DLD1 (cell line): ENCODE data around the gene TSPAN32.

ENCODE experiments used
- in situ Hi-C: cut with HindIII; loops from 2 replicates; pipeline ENCODE4 v1.10.0; 2017; ENCODE audit warnings: low sequenced_read_pairs

The TSPAN32 gene

DNA sequence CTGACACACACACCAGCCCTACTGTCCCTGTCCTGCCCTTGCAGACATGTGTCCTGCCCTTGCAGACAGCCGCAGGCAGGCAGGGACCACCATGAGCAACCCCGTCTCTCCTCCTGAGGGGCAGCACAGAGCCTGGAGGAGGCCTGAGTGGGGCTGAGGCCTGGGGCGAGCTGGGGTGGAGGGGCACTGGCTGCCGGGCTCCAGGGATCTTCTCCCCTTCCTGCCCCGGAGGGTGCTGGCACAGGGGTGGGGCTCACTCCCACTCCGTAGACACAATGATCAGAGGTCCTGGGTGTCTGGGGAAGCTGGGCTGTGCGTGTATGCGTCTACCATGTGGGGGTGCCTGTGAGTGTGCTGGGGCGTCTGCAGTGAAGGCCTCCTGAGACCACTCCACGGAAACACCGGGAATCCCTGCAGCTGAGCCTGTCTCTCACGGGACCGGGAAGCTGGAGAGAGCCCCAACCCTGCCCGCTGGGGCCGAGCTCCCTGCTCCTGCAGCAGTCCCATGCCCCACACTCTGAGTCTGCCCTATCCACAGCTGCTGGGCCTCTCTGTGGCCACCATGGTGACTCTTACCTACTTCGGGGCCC, 588 bp downstream of the TSPAN32 start:
- in situ Hi-C loops = no loop called here

GRCh38 chr11:2302896-2303626, 1.2 kb downstream of the TSPAN32 start:
- in situ Hi-C loops = no loop called here

DNA sequence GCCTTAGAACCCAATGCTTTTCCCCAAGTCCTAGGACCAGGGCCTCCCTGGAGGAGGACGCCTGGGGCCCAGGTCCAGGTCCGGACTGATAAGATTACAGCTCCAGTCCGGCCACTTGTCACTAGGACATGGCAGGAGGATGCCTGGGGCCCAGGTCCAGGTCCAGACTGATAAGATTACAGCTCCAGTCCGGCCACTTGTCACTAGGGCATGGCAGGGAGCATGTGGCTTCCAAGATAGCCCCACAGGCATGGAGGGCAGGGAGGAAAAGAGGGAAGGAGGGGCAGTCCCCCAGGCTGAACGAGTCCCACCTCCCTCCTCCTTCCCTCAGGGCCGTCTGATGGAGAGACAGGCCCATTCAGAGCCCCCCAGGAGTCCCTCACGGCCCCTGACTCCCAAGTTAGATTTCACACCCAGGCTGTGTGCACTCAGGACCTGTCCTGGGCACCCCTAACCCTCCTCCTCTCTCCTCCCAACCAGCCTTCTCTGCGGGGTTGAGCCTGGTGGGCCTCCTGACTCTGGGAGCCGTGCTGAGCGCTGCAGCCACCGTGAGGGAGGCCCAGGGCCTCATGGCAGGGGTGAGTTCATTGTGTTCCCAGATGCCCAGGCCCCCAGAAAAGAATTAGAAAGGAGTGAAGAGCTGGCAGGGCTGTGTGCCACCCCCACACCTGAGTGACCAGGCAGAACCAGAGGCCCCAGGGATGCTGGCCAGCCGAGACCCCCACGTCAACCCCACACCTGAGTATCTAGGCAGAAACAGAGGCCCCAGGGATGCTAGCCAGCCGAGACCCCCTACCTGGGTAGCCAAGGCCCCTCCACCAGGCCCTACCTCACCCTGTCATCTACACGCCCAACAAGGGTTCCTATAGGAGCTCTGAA, 2.1 kb downstream of the TSPAN32 start:
- in situ Hi-C loops = no loop called here

DNA sequence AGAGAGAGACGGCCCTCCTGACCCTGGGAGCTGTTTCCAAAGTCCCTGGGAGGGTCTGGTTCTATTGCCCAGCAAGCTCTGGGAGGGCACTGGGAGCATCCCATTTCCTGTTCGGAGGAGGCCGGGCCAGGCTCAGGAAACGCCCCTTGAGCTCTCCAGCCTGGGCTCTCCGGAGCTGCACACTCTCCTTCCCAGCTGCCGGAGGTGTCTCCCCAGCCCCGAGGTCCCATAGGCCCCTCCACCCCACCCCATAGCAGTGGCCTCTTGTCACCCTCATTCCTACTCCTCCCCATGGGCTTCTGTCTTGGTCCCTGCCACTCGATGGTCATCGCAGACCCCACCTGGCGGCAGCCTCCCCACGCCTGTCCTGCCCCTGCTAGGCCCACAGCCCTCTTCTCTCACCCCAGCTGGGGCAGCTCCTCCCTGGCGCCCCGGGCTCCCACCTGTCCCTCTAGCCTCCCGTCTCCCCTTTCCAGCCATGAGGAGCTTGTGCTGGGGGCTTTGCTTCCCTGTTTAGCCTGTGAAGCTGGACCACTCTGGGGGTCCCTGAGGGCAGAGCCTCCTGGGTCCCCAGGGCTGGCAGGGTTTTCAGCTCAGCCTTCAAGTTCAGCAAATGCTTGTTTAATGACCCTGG, 2.8 kb downstream of the TSPAN32 start:
- in situ Hi-C loops = no loop called here

DNA sequence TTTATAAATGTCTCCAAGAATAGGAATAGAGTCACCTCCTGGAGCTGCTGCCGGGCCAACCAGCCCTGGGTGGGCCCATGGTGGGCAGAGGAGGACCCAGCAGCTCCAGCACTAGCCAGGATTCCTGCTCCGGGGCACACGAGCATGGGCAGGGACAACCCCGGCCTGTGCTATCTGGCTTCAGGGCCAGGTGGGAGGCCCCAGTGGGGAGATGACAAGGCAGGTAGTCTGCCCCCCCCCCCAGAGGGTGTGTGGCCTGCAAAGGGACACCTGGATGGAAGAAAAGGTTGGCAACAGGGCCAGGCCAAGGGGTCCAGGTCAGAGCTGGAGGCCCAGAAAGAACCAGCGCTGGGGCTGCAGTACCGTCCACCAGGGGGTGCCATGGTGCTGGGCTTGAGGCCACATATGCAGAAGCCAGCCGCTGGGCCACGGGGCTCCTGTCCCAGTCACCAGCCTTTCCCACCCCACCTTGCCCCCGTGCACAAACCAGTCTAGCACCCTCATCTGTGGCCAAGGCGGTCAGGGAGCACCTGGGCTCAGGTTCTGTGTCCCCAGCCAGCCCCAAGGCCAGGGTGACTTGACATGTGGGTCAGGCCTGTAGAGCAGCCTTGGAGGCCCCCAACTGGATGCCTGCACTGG, 3.4 kb downstream of the TSPAN32 start:
- in situ Hi-C loops = no loop called here

- in situ Hi-C loops = no loop called here
Observed at GRCh38 chr11:2305788-2306451, 4.1 kb downstream of the TSPAN32 start.

DNA sequence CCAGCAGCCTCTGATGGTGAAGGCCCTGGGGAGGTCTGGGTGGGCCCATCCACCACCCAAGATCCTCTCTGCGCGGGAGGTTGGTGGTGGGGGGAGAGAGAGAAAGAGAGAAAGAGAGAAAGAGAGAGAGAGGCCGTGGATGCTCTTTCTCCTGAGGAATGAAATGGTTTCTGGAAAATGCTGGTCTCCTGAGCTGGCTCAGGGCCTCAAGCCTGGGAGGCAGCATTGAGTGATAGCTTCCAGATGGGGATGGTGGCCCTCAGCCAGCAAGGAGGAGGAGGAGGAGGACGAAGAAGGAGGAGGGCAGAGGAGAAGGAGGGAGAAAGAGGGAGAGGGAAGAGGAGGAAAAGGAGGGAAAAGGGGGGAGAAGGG, 4.6 kb downstream of the TSPAN32 start:
- in situ Hi-C loops = no loop called here

DNA sequence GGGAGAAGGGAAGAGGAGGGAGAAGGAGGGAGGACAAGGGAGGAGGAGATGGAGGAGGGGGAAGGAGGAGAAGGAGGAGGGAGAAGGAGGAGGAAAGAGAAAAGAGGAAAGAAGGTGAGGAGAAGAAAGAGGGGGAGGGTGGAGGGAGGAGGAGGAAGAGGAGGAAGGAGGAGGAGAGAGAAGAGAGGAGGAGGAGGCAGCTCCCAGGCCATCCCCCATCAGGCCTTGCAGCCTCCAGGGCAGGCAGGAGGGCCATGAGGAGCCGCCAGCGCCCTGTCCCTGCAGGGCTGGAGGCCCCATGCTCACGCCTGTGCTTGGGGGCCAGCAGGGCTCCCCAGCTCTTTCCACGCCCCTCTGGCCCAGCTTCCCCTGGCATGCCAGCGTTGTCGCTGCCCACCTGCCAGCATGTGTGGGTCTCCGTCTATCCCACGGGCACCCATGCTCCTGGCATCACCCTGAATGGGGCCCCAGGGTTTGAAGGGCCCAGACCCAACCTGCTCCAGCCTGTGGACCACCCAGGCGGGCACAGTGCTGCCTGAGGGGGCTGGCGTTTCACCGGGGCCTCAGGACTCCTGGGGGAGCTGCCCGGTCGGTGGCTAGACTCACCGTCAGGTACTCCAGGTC, 5.2 kb downstream of the TSPAN32 start:
- in situ Hi-C loops = no loop called here

DNA sequence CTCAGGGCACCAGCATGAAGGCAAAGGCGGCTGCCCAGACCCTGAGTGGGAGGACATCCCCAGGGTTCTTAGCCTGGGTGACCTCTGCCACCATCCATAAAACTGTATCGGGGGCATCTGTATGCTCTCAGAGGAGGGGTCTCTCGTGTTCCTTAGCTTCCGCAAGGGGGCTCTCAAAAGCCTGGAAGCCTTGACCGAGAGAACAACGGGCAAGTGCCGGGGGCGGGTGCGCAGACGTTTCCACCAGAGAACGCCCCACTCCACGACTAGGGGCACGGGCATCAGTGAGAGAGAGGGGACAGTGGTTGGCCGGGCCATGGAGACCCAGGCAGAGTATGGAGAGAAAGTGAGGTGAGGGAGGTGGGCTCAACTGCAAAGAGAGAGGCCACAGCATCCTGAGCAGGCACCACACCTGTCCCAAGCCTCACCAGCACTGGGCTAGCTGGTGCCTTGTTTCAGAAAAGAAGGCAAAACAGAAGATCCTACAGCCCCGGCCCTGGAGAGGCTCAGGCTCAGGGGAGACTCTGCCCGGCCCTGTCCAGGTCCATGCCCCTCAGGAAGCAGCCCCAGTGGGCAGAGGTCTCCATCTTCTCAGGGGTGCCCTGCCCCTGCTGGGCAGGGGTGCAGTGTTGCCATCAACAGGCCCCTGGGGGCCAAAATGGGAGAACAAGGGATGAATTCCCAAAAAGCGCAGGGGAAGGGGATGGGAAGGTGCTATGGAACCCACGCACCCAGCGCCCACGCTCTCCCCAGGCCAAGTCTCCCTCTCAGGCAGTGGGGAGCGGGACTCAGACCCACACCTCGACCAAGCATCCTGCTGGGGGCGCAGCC, 5.9 kb downstream of the TSPAN32 start:
- in situ Hi-C loops = no loop called here

GRCh38 chr11:2308713-2309112, 6.9 kb downstream of the TSPAN32 start:
- in situ Hi-C loops = no loop called here

DNA sequence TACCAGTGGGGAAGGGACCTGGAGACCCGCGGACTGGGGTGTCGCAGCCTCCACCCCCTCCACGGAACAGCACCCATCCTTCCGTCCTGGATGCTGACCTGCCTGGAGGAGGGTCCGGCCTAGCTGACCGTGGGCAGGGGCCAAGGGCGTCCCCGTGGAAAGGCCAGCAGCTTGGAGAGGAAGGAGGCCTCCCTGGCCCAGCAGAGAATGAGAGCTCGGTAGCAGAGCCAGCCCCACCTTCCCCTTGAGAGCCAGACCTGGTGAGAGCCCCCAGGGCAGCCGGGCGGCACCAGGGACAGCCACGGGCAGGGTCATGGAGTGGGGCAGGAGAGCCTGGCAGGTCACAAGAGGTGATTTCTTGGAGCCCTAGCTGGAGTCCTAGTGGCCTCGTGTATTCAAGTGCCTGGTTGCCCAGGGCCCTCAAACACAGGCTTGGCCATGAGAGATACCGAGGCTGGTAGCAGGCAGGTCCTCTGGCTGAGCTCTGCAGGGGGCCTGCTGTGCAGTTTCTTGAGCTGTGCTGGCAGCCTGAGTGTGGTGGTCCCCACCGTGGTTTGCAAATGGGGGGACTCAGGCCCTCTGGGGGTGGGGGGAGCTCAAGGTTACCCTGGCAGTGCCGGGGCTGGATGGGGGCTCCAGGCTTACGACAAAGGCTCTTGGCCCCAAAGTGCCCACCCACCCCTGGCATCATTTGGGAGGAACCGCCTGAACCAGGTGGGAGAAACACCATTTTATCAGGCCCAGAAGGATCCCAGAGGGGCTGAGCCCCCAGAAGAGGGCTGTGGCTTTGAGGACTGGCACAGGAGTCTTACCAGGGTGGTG, 7.6 kb downstream of the TSPAN32 start:
- in situ Hi-C loops = no loop called here

GRCh38 chr11:2310073-2310785, 8.4 kb downstream of the TSPAN32 start:
- in situ Hi-C loops = no loop called here

GRCh38 chr11:2310786-2311352, 9.1 kb downstream of the TSPAN32 start:
- in situ Hi-C loops = no loop called here

DNA sequence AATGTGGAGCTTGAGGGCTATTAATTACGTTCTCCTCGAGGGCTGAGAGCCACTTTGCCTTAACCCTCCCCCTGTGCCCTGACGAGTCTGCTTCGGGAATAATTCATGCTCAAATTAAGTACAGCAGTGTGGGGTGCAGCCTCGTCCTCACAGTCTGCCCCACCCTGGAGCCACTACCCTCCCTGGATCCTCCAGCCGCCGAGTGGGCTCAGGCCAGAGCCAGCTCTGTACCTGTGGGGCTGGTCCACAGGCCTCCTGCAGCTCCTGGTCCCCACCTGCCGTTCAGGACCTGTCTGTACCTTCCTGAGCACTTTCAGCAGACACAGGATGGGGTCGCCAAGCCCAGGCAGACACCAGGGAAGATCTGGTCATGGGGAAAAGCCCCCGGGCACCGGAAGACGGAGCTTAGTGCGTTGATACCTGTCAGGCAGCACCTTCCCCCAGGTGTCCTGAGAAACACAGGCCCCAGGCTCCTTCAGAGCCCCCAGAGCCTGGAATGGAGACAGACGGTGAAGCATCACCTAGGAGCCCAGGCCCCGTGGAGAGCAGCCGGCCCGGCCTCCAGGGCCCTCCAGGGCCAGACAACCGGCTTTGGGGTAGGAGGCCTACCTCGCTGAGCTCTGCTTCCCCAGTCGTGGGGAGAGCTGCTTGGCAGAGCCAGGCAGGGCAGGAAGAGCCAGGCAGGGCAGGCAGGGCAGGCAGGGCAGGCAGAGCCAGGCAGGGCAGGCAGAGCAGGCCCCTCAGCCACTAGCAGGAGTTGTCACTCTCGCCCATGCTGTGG, 9.7 kb downstream of the TSPAN32 start:
- in situ Hi-C loops = no loop called here

DNA sequence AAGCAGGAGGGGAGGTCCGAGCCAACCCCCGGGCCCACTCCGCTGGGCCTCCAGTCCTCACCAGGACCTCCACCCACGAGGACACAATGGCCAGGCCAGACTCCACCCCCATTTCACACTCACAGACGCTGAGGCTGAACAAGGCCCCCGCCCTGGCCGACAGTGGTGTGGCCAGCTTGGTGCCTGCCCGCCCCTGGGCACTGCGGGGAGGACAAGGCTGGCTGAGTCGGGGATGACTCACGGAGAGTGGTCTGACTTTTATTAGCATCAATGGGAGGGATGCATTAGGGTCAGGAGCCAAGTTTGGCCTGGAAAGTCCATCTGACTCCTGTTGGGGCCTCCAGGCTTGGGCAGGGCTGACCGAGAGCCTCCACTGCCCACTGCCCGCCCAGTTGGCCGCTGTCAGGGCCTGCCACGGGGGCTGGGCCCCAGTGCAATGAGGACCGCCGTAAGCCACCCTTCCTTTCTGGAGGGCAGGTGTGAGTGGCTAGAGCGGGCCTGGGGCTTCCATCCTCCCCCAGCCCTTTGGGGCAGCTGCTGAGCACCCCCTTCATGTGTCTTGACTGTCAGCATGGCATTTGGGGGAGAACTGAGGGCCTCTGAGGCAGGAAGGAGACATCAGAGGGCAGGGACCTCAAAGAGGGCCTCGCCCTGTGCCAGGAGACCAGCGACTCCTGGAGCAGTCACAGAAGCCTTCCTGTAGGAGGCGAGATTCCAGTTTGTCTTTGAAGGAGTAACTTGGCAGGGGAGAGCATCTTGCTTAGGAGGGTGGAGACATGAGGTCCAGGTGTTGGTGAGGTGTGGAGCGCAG, 10.6 kb downstream of the TSPAN32 start:
- in situ Hi-C loops = no loop called here
